Liver (tissue), 9 donors: ENCODE results near the gene UNC79. TPM values are rescaled to one million over a fixed set of nuclear protein-coding genes. Genes with fewer than 3 reads are reported as not detected.

Source experiments
- DNase-seq: peaks from one replicate; pipeline ENCODE4 v3.0.0-alpha.2; 2017; ENCODE audit warnings: low spot score
- H3K27ac ChIP-seq, 2 donors: one replicate each; pipeline ENCODE4 v1.7.0; 2013; ENCODE audit warnings: inconsistent platforms in 2 of 2, low read length in 2 of 2, control low read depth in 1 of 2, low read depth in 1 of 2, mild to moderate bottlenecking in 1 of 2
- H3K27me3 ChIP-seq, 4 donors: one replicate each; pipeline versions ENCODE4 v1.6.1 to v1.7.0; 2013; ENCODE audit warnings: low read length in 3 of 4, inconsistent platforms in 1 of 4, mild to moderate bottlenecking in 1 of 4, moderate library complexity in 1 of 4; ENCODE audit not compliant: control insufficient read depth in 4 of 4, insufficient read depth in 4 of 4
- H3K36me3 ChIP-seq, 4 donors: one replicate each; pipeline versions ENCODE4 v1.6.1 to v1.7.0; 2013; ENCODE audit warnings: low read length in 3 of 4, mild to moderate bottlenecking in 3 of 4, low read depth in 1 of 4, moderate library complexity in 1 of 4; ENCODE audit not compliant: control insufficient read depth in 4 of 4, insufficient read depth in 3 of 4
- H3K4me1 ChIP-seq, 4 donors: one replicate each; pipeline versions ENCODE4 v1.6.1 to v1.7.0; 2013; ENCODE audit warnings: low read length in 3 of 4, mild to moderate bottlenecking in 3 of 4, moderate library complexity in 1 of 4; ENCODE audit not compliant: control insufficient read depth in 4 of 4, insufficient read depth in 4 of 4
- H3K4me3 ChIP-seq, 3 donors: one replicate each; pipeline versions ENCODE4 v1.6.1 to v1.7.0; 2013; ENCODE audit warnings: low read length in 3 of 3, control low read depth in 1 of 3, low read depth in 1 of 3, mild to moderate bottlenecking in 1 of 3
- H3K9ac ChIP-seq, 2 donors: one replicate each; pipeline ENCODE4 v1.7.0; 2013; ENCODE audit warnings: low read length in 2 of 2, mild to moderate bottlenecking in 2 of 2, moderate library complexity in 2 of 2, control low read depth in 1 of 2, low read depth in 1 of 2
- H3K9me3 ChIP-seq, 4 donors: one replicate each; pipeline versions ENCODE4 v1.6.1 to v1.7.0; 2013; ENCODE audit warnings: low read length in 3 of 4; ENCODE audit not compliant: control insufficient read depth in 4 of 4
- ATF3 ChIP-seq: IDR thresholded peaks from 2 replicates; pipeline ENCODE4 v1.6.1; 2016; ENCODE audit warnings: antibody characterized with exemption
- EGR1 ChIP-seq, 2 donors: IDR thresholded peaks; 2 replicates each; pipeline ENCODE4 v1.6.1; 2016 to 2018; ENCODE audit warnings: antibody characterized with exemption in 2 of 2, low read depth in 2 of 2
- FOXA1 ChIP-seq: IDR thresholded peaks from 2 replicates; pipeline ENCODE4 v1.6.1; 2016; ENCODE audit warnings: antibody characterized with exemption
- FOXA2 ChIP-seq: IDR thresholded peaks from 2 replicates; pipeline ENCODE4 v1.6.1; 2016; ENCODE audit warnings: antibody characterized with exemption
- GABPA ChIP-seq, 2 donors: IDR thresholded peaks in 1 of 2; conservative IDR thresholded peaks in 1 of 2; 2 replicates each; pipeline ENCODE4 v1.6.1; 2016; ENCODE audit warnings: antibody characterized with exemption in 2 of 2, mild to moderate bottlenecking in 1 of 2, moderate library complexity in 1 of 2
- JUND ChIP-seq, 2 donors: IDR thresholded peaks; 2 replicates each; pipeline ENCODE4 v1.6.1; 2016; ENCODE audit warnings: antibody characterized with exemption in 2 of 2
- NR2F2 ChIP-seq: IDR thresholded peaks from 2 replicates; pipeline ENCODE4 v1.6.1; 2016; ENCODE audit warnings: antibody characterized with exemption
- RAD21 ChIP-seq, 2 donors: IDR thresholded peaks; 2 replicates each; pipeline ENCODE4 v1.6.1; 2016; ENCODE audit warnings: antibody characterized with exemption in 2 of 2, mild to moderate bottlenecking in 2 of 2
- RXRA ChIP-seq, 2 donors: IDR thresholded peaks; 2 replicates each; pipeline ENCODE4 v1.6.1; 2017 to 2018; ENCODE audit warnings: antibody characterized with exemption in 2 of 2, mild to moderate bottlenecking in 1 of 2
- SP1 ChIP-seq: IDR thresholded peaks from 2 replicates; pipeline ENCODE4 v1.6.1; 2018; ENCODE audit warnings: antibody characterized with exemption, mild to moderate bottlenecking
- TAF1 ChIP-seq: conservative IDR thresholded peaks from 2 replicates; pipeline ENCODE4 v1.6.1; 2016; ENCODE audit warnings: antibody characterized with exemption, mild to moderate bottlenecking
- YY1 ChIP-seq: IDR thresholded peaks from 2 replicates; pipeline ENCODE4 v1.6.1; 2016; ENCODE audit warnings: antibody characterized with exemption, mild to moderate bottlenecking
- ZBTB33 ChIP-seq: IDR thresholded peaks from 2 replicates; pipeline ENCODE4 v1.6.1; 2016; ENCODE audit warnings: antibody characterized with exemption
- WGBS: extraction: QIAGEN DNeasy Blood & Tissue Kit; methylation state at CpG from one replicate; pipeline ENCODE4 v1.1.7; 2013; 5-methylcytosine and 5-hydroxymethylcytosine counted together
- polyA plus RNA-seq, 2 donors: library from polyadenylated mRNA; stranded (reverse) in 1 of 2; unstranded in 1 of 2; fragments of 200-250 nt in 1 of 2; fragments of >200 nt in 1 of 2; fragmentation: Nextera tagmentation in 1 of 2; extraction: Ambion mirVana in 1 of 2; gene quantifications; one replicate each; pipeline versions ENCODE4 v1.2.1 to v1.2.3, GENCODE V29; 2013 to 2015
- total RNA-seq, 2 donors: library from RNA; depleted of rRNA; stranded (reverse); fragments of >200 nt; gene quantifications; one replicate each; pipeline ENCODE4 v1.2.3, GENCODE V29; 2014
- TF ChIP-seq, protein P1 (sequence below): IDR thresholded peaks from 2 replicates; pipeline ENCODE4 v1.6.1; 2016; ENCODE audit warnings: antibody characterized with exemption
- TF ChIP-seq, protein P2 (sequence below): IDR thresholded peaks from 2 replicates; pipeline ENCODE4 v1.6.1; 2016; ENCODE audit warnings: antibody characterized with exemption, mild to moderate bottlenecking
- TF ChIP-seq, protein P3 (sequence below): fragments of 150-350 bp; IDR thresholded peaks from 2 replicates; pipeline ENCODE4 v1.5.1; 2017; ENCODE audit warnings: improper control_type of control experiment, low read depth, low read length; ENCODE audit not compliant: missing input control
- donor health status: healthy.
- donor health status: healthy.
- donor health status: healthy.
- donor health status: healthy.
- donor health status: healthy.

The UNC79 gene
- total and polyA plus RNA-seq, 4 donors: 0.01 to 0.08 (median 0.05) TPM; not detected in 1

DNA sequence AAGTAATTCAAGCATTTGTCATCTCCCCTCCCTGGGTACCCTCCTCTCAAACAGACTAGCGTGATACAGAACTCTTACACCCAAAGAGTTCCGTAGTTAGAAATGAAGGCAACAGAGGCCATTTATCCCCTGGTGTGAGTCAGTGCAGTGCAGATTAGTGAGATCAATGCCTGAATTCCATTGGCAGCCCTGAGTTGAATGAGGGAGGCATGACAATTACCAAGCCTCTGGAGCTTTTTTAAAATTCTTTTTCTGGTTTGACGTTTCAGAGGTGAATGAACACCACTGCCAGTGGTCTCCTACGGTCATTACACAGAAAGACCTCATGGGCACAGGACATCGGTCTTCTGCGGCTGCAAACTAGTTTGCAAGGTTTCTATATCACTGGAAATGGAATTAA is 263.2 kb downstream of the UNC79 start:
- H3K4me1 ChIP-seq: no peaks in the 10 kb centered on the region
- H3K9me3 ChIP-seq: peaks cover 0 to 4% (median 0%) of the 10 kb centered on the region in 4 donors
- no peak overlapping the region for H3K9ac ChIP-seq
- no peaks in the 10 kb centered on the region for H3K36me3 ChIP-seq
- H3K27me3 ChIP-seq: no peaks in the 10 kb centered on the region
- TF ChIP-seq TAF1 (no peak), NR2F2 (no peak), EGR1 (IDR thresholded peaks at IDR 0.05; ENCODE audit: low read depth in 2 of 2) (no peak), FOXA2 (no peak)
- no peak overlapping the region for H3K4me3 ChIP-seq
- H3K27ac ChIP-seq: no peak overlapping the region
- DNase-seq: no peak
- WGBS: 78% methylated on average over 6 of the region's 6 CpGs

DNA sequence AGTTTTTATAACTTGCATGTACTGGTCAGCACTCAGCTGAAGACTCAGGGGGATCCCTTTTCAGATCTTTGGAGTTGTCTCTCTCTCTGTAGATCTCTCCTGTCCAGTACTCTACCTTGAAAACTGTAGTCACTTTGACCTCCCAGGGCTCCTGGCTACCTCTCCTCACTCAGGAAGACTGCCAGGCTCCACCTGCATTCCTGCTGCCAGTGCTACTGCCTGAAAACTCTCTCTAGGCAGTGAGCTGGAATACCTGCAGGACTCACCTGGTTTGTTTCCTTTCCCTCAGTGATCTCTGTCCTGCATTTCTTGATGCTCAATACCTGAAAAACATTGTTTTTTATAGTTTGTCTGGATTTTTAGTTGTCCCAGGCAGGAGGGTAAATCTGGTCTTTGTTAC is 270.2 kb downstream of the UNC79 start:
- H3K36me3 ChIP-seq: no peaks in the 10 kb centered on the region
- no peak overlapping the region for H3K4me3 ChIP-seq
- H3K9me3 ChIP-seq: peaks cover 0 to 4% (median 0%) of the 10 kb centered on the region in 4 donors
- TF ChIP-seq FOXA2 (no peak), EGR1 (IDR thresholded peaks at IDR 0.05; ENCODE audit: low read depth in 2 of 2) (no peak), JUND (IDR thresholded peaks at IDR 0.05) (no peak), GABPA (IDR thresholded peaks at IDR 0.05 in 1 of 2, conservative IDR thresholded peaks at IDR 0.05 in 1 of 2) (no peak), ATF3 (no peak), FOXA1 (no peak), RAD21 (IDR thresholded peaks at IDR 0.05) (no peak), ZBTB33 (no peak), RXRA (IDR thresholded peaks at IDR 0.05) (no peak), SP1 (no peak), YY1 (no peak), TAF1 (no peak), NR2F2 (no peak)
- TF ChIP-seq, protein P1, sequence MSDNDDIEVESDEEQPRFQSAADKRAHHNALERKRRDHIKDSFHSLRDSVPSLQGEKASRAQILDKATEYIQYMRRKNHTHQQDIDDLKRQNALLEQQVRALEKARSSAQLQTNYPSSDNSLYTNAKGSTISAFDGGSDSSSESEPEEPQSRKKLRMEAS: no peak
- TF ChIP-seq, protein P2, sequence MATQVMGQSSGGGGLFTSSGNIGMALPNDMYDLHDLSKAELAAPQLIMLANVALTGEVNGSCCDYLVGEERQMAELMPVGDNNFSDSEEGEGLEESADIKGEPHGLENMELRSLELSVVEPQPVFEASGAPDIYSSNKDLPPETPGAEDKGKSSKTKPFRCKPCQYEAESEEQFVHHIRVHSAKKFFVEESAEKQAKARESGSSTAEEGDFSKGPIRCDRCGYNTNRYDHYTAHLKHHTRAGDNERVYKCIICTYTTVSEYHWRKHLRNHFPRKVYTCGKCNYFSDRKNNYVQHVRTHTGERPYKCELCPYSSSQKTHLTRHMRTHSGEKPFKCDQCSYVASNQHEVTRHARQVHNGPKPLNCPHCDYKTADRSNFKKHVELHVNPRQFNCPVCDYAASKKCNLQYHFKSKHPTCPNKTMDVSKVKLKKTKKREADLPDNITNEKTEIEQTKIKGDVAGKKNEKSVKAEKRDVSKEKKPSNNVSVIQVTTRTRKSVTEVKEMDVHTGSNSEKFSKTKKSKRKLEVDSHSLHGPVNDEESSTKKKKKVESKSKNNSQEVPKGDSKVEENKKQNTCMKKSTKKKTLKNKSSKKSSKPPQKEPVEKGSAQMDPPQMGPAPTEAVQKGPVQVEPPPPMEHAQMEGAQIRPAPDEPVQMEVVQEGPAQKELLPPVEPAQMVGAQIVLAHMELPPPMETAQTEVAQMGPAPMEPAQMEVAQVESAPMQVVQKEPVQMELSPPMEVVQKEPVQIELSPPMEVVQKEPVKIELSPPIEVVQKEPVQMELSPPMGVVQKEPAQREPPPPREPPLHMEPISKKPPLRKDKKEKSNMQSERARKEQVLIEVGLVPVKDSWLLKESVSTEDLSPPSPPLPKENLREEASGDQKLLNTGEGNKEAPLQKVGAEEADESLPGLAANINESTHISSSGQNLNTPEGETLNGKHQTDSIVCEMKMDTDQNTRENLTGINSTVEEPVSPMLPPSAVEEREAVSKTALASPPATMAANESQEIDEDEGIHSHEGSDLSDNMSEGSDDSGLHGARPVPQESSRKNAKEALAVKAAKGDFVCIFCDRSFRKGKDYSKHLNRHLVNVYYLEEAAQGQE: no peak
- TF ChIP-seq, protein P3, sequence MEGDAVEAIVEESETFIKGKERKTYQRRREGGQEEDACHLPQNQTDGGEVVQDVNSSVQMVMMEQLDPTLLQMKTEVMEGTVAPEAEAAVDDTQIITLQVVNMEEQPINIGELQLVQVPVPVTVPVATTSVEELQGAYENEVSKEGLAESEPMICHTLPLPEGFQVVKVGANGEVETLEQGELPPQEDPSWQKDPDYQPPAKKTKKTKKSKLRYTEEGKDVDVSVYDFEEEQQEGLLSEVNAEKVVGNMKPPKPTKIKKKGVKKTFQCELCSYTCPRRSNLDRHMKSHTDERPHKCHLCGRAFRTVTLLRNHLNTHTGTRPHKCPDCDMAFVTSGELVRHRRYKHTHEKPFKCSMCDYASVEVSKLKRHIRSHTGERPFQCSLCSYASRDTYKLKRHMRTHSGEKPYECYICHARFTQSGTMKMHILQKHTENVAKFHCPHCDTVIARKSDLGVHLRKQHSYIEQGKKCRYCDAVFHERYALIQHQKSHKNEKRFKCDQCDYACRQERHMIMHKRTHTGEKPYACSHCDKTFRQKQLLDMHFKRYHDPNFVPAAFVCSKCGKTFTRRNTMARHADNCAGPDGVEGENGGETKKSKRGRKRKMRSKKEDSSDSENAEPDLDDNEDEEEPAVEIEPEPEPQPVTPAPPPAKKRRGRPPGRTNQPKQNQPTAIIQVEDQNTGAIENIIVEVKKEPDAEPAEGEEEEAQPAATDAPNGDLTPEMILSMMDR: no peak
- H3K9ac ChIP-seq: no peak overlapping the region
- no peak overlapping the region for H3K27ac ChIP-seq
- no peak for DNase-seq
- no peaks in the 10 kb centered on the region for H3K27me3 ChIP-seq
- H3K4me1 ChIP-seq: no peaks in the 10 kb centered on the region
